Sigmoid colon (tissue), 7 donors: ENCODE results near the gene ZNF17. TPM values are rescaled to one million over a fixed set of nuclear protein-coding genes. Genes with fewer than 3 reads are reported as not detected.

Source experiments
- DNase-seq: peaks from one replicate; pipeline ENCODE4 v3.0.0-alpha.2; 2019
- H3K27ac ChIP-seq, 4 donors: fragments of 200-600 bp; sonication (generic); one replicate each; pipeline ENCODE4 v1.5.1; 2016 to 2019; ENCODE audit warnings: mild to moderate bottlenecking in 1 of 4
- H3K27me3 ChIP-seq, 3 donors: fragments of 200-600 bp; sonication (generic); one replicate each; pipeline ENCODE4 v1.5.1; 2019; ENCODE audit warnings: mild to moderate bottlenecking in 1 of 3
- H3K36me3 ChIP-seq, 4 donors: fragments of 200-600 bp; sonication (generic); one replicate each; pipeline ENCODE4 v1.5.1; 2016 to 2019
- H3K4me1 ChIP-seq, 4 donors: fragments of 200-600 bp; sonication (generic); one replicate each; pipeline ENCODE4 v1.5.1; 2017 to 2019
- H3K4me3 ChIP-seq, 4 donors: fragments of 200-600 bp; sonication (generic); one replicate each; pipeline ENCODE4 v1.5.1; 2017 to 2019; ENCODE audit warnings: mild to moderate bottlenecking in 2 of 4, moderate library complexity in 1 of 4
- H3K9me3 ChIP-seq, 4 donors: fragments of 200-600 bp in 3 of 4; sonication (generic) in 3 of 4; one replicate each; pipeline versions ENCODE4 v1.5.1 to v1.6.1; 2013 to 2019
- CTCF ChIP-seq, 4 experiments: fragments of 450-650 bp in 3 of 4; fragments of 200-600 bp in 1 of 4; IDR thresholded peaks; one replicate each; pipeline ENCODE4 v1.5.1; 2016 to 2019; ENCODE audit warnings: antibody characterized with exemption in 4 of 4, mild to moderate bottlenecking in 3 of 4, moderate library complexity in 2 of 4
- EP300 ChIP-seq, 4 donors: sonication (generic); formaldehyde crosslinking; IDR thresholded peaks; one replicate each; pipeline ENCODE4 v1.6.1; 2017; ENCODE audit warnings: antibody characterized with exemption in 4 of 4
- POLR2A ChIP-seq, 2 donors: fragments of 450-650 bp; IDR thresholded peaks; one replicate each; pipeline ENCODE4 v1.6.1; 2016; ENCODE audit warnings: antibody characterized with exemption in 2 of 2, mild to moderate bottlenecking in 2 of 2, moderate library complexity in 2 of 2
- POLR2AphosphoS5 ChIP-seq, 4 donors: sonication (generic); formaldehyde crosslinking; IDR thresholded peaks; one replicate each; pipeline ENCODE4 v1.6.1; 2017; ENCODE audit warnings: antibody characterized with exemption in 4 of 4
- WGBS, 2 donors: extraction: QIAGEN DNeasy Blood & Tissue Kit; methylation state at CpG; one replicate each; pipeline ENCODE4 v1.1.7; 2013; 5-methylcytosine and 5-hydroxymethylcytosine counted together
- intact Hi-C: fragments of 100-400 bp; cut with DNase I; formaldehyde crosslinking; loops from one replicate; pipeline ENCODE4 v1.15.1; 2023
- polyA plus RNA-seq, 3 donors: library from polyadenylated mRNA; stranded (reverse); fragments of 200-250 nt; gene quantifications; one replicate each; pipeline ENCODE4 v1.2.3, GENCODE V29; 2013
- total RNA-seq, 4 donors: library from RNA; depleted of rRNA; stranded (reverse); fragments of >200 nt; gene quantifications; one replicate each; pipeline ENCODE4 v1.1.0, GENCODE V29; 2016
- donor health status: healthy with polysubstance abuse.
- donor health status: Bipolar disorder and iron deficiency.
- donor health status: healthy.

Gene ZNF17
- total RNA-seq (10 to 100 TPM; 10.2 to 14.0 (median 10.8) TPM), polyA plus RNA-seq (1 to 10 TPM in 2 of 3 donors, under 1 TPM in 1; 0.69 to 3.9 (median 1.2) TPM)

- no peaks in the 10 kb centered on the region for H3K27me3 ChIP-seq
- intact Hi-C loops, result loop anchor here (2.0 kb wide), 1 partner anchor 24 kb away; the partner anchor contains the start of gene ZNF749
- peak; percentile 96 for DNase-seq
- H3K4me3 ChIP-seq, result peak within 1 kb of the TSS; percentile 60 to 99 (median 79)
- WGBS, 2 donors, result 0% methylated on average over 55 of the region's 55 CpGs
- peaks cover 0 to under 1% (median 0%) of the 10 kb centered on the region in 4 donors for H3K9me3 ChIP-seq
- H3K36me3 ChIP-seq, result peaks cover 0 to 32% (median 13%) of the 10 kb centered on the region in 4 donors
- H3K27ac ChIP-seq, result peak within 1 kb of the TSS; percentile 70 to 84 (median 74)
- TF ChIP-seq CTCF (IDR thresholded peaks at IDR 0.05) (no peak), POLR2A (IDR thresholded peaks at IDR 0.05) (peak; percentile 11 to 28), POLR2AphosphoS5 (IDR thresholded peaks at IDR 0.05) (peak; percentile 64 to 79 (median 73))
- H3K4me1 ChIP-seq, result peaks cover 0 to 20% (median 16%) of the 10 kb centered on the region in 4 donors
These were observed at the start of gene ZNF17 for GRCh38 chr19:57410877-57411671. TSS of gene ZNF17 (plus strand) at chr19:57411161. CDS start at chr19:57413616, 2,455 bp downstream.

- Histone ChIP-seq H3K4me1 (peaks cover 0 to 17% (median 12%) of the 10 kb centered on the region in 4 donors), H3K4me3 (peak overlapping the region in 3 of 4 donors; percentile 86 to 91 (median 88)), H3K27me3 (no peaks in the 10 kb centered on the region), H3K36me3 (peaks cover 5 to 24% (median 15%) of the 10 kb centered on the region in 4 donors), H3K27ac (peak overlapping the region; percentile 80 to 98 (median 95)), H3K9me3 (peaks cover 2 to 14% (median 10%) of the 10 kb centered on the region in 4 donors)
- 63 to 72% methylated on average over 2 of the region's 2 CpGs for WGBS, 2 donors
- intact Hi-C loops, result loop anchor here (5.0 kb wide), 1 partner anchor 40 kb away; the partner anchor contains the start of gene ZNF543
- TF ChIP-seq CTCF (IDR thresholded peaks at IDR 0.05) (no peak), EP300 (IDR thresholded peaks at IDR 0.05) (no peak), POLR2AphosphoS5 (IDR thresholded peaks at IDR 0.05) (no peak), POLR2A (IDR thresholded peaks at IDR 0.05) (no peak)
- no peak for DNase-seq
These were observed 48.5 kb upstream of the ZNF17 start for GRCh38 chr19:57362419-57362818.

GRCh38 chr19:57362997-57363687 is 47.8 kb upstream of the ZNF17 start, which contains the start of the genes TRAPPC2B and ZNF547:
TSS of gene TRAPPC2B (plus strand) at chr19:57363551. CDS start at chr19:57364834, 1,283 bp downstream.
TSS of gene ZNF547 (plus strand) at chr19:57363551. CDS start at chr19:57368556, 5,005 bp downstream.
- peaks cover 0 to 8% (median 7%) of the 10 kb centered on the region in 4 donors for H3K9me3 ChIP-seq
- peak within 1 kb of the TSS; percentile 86 to 91 (median 88) for H3K4me3 ChIP-seq
- TF ChIP-seq POLR2AphosphoS5 (IDR thresholded peaks at IDR 0.05) (peak; percentile 86 to 92 (median 90)), CTCF (IDR thresholded peaks at IDR 0.05) (no peak), POLR2A (IDR thresholded peaks at IDR 0.05) (peak in 1 of 2 donors; percentile 59), EP300 (IDR thresholded peaks at IDR 0.05) (peak in 2 of 4 donors; percentile 55 to 97)
- peaks cover 0 to 17% (median 12%) of the 10 kb centered on the region in 4 donors for H3K4me1 ChIP-seq
- WGBS, 2 donors, result 1 to 2% methylated on average over 47 of the region's 47 CpGs
- H3K36me3 ChIP-seq, result peaks cover 0 to 16% (median 9%) of the 10 kb centered on the region in 4 donors
- intact Hi-C loops, result loop anchor here (1.0 to 5.0 kb wide), 3 partner anchors 26 to 123 kb away; partner anchors contain the start of genes ZNF543, ZNF548 and ZNF805
- peak within 1 kb of the TSS; percentile 94 to 98 (median 96) for H3K27ac ChIP-seq
- no peaks in the 10 kb centered on the region for H3K27me3 ChIP-seq
- DNase-seq, result peak; percentile 100

GRCh38 chr19:57363688-57364181 is 47.2 kb upstream of the ZNF17 start:
- Histone ChIP-seq H3K27ac (peak overlapping the region; percentile 94 to 98 (median 96)), H3K4me1 (peaks cover 0 to 17% (median 12%) of the 10 kb centered on the region in 4 donors), H3K36me3 (peaks cover 0 to 10% (median 4%) of the 10 kb centered on the region in 4 donors), H3K27me3 (no peaks in the 10 kb centered on the region), H3K4me3 (peak overlapping the region; percentile 86 to 91 (median 88)), H3K9me3 (peaks cover 0 to 5% (median 3%) of the 10 kb centered on the region in 4 donors)
- 2 to 3% methylated on average over 18 of the region's 18 CpGs for WGBS, 2 donors
- intact Hi-C loops, result loop anchor here (1.0 to 5.0 kb wide), 3 partner anchors 26 to 123 kb away; partner anchors contain the start of genes ZNF543, ZNF548 and ZNF805
- TF ChIP-seq CTCF (IDR thresholded peaks at IDR 0.05) (no peak), POLR2AphosphoS5 (IDR thresholded peaks at IDR 0.05) (no peak), EP300 (IDR thresholded peaks at IDR 0.05) (no peak), POLR2A (IDR thresholded peaks at IDR 0.05) (no peak)
- DNase-seq, result no peak
